GM04503 (cell line): Measurements from ENCODE around the gene ZNF26.
"Not testable (repeated sequence)": the region's sequence is repeated elsewhere in the genome, so short reads cannot be mapped to it uniquely, and the experiment has no call there.

ENCODE experiments used
- DNase-seq: peaks from one replicate; pipeline ENCODE4 v3.0.0-alpha.2; 2012; ENCODE audit warnings: low read depth

ZNF26 gene, protein sequence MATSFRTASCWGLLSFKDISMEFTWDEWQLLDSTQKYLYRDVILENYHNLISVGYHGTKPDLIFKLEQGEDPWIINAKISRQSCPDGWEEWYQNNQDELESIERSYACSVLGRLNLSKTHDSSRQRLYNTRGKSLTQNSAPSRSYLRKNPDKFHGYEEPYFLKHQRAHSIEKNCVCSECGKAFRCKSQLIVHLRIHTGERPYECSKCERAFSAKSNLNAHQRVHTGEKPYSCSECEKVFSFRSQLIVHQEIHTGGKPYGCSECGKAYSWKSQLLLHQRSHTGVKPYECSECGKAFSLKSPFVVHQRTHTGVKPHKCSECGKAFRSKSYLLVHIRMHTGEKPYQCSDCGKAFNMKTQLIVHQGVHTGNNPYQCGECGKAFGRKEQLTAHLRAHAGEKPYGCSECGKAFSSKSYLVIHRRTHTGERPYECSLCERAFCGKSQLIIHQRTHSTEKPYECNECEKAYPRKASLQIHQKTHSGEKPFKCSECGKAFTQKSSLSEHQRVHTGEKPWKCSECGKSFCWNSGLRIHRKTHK

DNA sequence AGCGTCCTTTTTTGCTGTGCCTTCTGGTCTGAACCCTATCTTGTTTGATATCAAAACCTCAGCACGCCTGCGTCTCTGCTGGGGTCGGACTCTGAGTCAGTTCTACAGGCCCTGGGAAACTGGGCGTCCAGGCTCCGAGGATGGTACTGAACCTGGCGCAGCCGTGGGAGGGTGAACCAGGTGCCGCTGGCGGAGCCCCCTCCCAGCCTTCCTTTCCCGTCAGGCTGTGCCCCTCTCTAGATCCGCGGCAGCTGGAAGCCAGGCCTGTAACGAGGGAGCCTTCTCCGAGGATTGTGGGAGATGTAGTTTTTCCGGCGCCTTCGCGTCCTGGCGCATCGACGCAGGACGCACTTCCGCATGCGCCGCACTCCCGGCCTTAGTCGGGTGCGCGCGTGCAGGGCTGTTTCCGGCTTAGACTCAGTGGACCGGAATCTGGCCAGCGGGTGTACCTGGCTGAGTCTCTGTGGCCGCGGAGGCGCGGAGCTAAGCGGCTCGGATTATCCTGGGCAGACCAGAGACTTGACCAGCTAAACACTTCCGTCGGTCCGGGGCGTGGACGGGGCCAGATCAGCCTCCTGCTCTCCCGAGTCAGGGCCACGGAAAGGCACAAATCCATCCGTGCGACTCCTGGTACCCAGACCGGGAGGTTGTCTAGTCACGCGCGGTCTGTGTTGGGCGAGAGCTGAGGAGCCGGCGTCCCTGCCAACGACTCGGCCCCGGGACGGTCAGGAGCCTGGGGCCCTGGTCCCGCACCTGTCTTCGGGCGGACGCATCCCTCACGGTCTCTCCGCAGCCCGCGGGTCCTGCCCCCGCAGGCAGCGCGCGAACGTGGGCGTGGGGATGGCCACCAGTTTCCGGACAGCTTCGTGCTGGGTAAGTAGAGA is at the start of gene ZNF26:
ZNF26 (plus strand) TSS at position 367 of the 884 bp plus-strand sequence; CDS start at position 841, 474 bp downstream.
- DNase-seq = peak; percentile 65

DNA sequence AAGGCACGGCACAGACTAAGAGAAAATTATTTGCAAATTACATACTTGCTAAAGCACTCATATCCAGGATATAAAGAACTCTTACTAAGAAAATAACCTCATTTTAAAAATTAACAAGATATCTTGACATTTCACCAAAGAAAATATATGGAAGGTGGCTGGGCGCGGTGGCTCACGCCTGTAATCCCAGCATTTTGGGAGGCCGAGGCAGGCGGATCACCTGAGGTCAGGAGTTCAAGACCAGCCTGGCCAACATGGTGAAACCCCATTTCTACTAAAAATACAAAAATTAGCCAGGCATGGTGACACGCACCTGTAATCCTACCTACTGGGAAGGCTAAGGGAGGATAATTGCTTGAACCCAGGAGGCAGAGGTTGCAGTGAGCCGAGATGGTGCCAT is 49.2 kb upstream of the ZNF26 start:
- not testable (repeated sequence) for DNase-seq

DNA sequence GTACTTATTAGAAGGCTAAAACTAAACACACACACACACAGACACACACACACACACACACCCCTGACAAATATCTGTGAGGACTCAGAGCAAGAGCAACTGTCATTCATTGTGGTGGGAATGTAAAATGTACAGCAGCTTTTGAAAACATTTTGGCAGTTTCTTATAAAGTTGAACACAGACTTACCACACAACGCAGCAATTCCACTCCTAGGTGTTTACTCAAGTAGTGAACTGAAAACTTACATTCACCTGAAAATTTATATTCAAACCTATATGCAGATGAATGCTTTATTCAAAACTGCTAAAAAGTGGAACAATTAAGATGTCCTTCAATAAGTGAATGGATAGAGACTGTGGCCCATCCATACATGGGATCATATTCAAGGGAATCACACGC is 48.7 kb upstream of the ZNF26 start:
- DNase-seq = no peak

DNA sequence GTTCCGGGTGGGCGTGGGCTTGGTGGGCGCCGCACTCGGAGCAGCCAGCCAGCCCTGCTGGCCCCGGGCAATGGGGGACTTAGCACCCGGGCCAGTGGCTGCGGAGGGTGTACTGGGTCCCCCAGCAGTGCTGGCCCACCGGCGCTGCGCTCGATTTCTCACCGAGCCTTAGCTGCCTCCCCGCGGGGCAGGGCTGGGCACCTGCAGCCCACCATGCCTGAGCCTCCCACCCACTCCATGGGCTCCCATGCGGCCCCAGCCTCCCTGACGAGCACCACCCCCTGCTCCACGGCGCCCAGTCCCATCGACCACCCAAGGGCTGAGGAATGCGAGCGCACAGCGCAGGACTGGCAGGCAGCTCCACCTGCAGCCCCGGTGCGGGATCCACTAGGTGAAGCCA is 47.4 kb upstream of the ZNF26 start:
- not testable (repeated sequence) for DNase-seq

DNA sequence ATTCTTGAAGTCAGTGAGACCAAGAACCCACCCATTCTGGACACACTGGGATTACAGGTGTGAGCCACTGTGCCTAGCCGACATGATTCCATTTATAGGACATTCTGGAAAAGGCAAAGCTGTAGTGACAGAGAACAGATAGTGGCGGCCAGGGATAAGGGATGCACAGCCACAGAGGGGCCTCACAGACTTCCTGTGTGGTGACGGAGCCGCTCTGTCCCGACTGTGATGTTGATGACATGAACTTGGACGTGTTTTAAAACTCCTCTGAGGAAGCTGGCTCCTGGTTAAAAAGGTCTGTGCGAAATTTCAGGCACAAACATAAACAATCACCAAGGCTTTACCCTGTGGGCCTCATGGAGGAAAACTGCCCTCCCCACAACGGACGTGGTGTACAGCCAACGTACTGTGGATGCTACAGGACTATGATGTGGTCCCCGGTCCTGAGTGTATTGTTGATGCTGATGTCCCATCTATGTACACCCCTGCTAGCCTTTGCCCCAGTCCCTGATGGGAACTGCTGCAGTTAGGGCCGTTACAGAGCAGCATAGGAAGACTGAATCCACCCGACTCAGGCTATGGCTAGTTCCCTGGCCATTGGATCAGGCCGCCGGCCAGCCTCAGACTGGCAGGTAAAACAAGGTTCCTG is 46.0 kb upstream of the ZNF26 start:
- no peak for DNase-seq

DNA sequence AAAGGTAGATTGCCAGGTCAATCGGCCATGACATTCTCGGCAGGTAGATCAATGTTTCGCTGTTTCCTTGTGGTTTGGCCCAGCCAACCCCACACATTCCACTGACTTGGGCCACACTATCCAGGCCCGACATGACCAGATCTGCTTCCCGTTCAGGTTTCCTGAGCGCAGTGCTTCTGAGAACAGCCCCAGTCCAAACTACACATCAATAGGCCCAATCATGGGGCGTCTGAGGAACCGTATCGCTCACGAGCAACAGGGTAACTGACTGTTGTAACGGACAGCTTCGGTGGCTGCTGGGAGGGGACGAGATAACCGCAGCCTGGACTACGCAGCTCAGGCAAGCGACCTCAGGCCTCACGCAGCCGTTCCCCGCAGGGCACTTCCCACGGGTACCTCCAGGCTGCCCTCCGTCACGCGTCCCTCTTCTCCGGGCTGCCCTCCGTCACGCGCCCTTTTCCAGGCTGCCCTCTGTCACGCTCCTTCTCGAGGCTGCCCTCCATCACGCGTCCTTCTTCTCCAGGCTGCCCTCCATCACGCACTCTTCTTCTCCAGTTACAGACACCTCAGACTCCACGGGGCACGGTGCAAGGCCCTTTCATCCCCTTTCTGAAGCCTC is 44.7 kb upstream of the ZNF26 start:
- DNase-seq = no peak

DNA sequence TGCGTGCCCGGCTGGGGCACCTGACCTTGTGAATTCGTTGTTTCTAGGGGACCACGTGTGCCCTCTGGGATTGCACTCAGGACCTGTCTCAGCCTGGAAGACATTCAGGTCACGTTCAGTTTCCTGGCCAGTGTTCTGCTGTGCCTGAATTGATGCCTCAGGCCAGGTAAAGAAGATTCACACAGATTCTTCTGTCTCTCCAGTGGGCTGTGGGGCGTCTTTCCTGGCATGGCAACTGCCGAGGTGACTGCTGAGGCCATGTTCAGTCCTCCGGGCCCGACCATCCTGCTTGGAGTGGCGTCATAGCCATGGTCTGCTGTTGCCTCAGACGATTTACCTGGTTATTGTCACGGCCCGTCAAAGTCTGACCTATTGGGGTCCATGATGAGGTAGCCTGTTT is 43.6 kb upstream of the ZNF26 start:
- DNase-seq = no peak

DNA sequence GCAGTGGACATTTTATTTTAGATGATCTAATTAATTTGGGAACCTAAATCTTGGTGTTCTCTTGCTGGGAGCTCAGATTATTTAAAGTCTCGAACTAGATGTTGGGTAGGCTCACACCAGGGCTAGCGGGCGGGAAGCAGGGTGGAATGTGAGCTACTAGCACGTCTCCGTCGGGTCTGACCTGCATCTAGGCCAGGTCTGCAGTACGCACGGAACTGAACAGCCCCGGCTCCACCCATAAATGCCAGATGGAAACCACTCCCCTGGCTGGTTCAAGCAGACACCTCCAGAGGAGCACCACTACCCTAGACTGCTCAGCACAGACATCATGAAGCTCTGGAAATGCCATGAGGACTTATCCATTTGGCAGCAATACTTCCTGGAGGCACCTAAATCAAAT is 40.4 kb upstream of the ZNF26 start:
- DNase-seq = no peak

DNA sequence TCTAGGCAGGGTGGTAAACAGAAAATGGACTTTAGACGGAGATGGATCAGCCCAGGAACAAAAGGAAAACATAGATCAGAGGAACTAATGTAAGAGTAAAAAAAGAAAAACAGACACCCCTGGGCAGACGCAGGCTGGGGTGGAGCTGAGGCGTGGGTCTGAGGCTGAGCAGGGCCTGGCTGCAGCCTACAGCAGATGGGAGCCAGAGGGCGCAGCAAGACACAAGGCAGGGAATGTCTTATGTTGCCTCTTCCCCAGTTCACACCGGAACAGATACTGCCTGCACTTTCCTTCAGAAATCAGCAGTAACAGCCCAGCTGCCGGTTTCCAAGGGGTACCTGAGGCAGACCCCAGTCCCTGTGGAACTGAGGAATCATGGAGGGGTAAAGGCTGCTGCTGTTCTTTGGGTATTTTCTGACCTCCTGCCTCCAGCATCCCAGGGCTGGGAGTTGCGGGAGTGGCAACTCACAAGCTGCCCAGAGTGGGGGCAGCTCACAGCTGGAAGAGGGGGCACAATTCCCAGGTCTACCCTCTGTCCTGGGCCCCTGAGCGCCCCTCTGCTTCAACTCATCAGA is 39.8 kb upstream of the ZNF26 start:
- no peak for DNase-seq

DNA sequence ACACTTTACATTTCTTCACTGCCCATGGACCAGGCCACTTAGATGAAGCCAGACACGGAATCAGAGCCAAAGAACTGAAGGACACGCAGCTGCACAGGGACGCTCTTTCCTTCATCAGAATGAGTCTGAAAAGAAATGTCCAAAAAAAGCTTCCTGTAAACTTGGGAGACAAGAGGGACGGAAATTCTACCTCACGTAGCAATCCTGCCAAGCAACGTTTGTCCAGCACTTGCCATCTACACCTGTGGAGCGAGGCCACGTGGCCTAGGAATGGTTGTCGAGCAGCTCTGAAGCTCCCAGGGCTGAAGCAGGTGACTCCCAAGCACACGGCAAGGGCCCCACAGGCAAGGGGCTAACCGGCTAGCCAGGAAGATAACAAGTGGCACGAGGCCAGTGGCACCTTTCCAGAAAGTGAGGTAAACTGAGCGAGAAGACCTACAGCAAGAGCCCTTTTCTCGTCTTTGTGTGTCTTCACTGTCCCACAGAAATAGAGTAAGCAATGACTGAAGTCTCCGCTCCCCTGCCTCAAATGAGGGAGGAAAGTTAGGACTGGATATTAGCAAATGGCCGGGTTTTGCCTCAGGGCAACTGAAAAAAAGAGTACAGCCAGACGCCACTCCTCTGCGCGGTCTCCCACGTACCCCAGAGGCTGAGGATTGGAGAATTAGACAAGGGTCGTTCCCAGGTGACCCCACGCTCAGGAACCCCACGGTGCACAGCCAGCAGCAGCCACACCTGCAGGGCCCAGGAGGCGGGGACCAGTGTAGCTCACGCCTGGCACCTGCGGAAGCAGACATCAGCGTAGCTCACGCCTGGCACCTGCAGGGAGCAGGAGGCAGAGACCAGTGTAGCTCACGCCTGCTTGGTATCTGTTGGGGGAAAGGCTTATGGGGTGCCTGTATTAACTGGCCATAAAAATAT is 37.8 kb upstream of the ZNF26 start:
- no peak for DNase-seq

DNA sequence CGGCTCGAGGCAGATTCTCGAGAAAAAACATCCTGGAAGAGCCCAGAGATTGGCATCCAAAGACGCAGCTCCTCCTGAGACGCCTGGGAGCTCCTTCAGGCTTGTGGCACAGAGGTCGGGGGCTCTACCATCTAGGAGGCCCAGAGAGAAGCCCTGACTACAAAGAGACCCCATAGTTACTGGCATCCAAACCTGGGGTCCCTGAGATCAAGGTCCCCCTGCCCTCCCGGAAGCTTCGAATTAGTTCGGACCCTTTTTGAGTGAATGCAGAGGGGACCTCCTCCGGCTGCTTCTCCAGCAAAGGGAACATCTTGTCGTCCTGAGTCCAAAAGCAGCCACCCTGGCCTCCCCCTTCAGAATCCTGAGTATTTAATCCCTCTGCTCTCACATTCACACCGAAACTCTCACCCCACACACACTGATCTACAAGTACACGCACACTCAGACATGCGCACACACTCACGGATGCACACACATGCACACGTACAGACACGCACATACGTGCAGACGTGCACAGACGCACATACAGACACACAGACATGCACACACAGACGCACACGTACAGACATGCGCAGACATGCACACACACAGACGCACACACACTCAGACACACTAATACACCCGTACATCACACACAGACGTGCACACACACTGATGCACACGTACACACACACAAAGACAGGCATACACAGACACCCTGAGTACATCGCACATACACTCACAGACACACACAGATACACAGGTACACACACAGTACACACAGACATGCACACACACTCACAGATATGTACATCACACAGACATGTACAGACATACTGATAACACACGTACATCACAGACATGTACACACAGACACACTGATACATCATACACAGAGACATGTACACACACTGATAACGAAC is 36.0 kb upstream of the ZNF26 start:
- no peak for DNase-seq

DNA sequence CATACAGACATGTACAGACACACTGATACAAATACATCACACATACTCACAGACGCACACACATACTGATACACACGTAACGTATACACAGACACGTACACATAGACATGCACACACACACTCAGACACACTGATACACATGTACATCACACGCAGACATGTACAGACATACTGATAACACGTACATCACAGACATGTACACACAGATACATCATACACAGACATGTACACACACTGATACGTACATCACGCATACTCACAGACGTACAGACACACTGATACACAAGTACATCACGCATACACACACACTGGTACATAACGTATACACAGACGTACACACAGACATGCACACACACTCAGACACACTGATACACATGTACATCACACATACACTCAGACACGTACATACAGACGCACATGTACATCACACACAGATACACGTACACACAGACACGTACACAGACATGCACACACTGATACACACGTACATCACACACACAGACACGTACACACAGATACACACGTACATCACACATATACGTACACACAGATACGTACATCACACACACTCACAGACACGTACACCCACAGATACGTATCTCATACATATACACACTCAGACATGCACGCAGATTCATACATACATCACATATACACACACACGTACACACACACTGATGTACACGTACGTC is 35.2 kb upstream of the ZNF26 start:
- DNase-seq = no peak

DNA sequence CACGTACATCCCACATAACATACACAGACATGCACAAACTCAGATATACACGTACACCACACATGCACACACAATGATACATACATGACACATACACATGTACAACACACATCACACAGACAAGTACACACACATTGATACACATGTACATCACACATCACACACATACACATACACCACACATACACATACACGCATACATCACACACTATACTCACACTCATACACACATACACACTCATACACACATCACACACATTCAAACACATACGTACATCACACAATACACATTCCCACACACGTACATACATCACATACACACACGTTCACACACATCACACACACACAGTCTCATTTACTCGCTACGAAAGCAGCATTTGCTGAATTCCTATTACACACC is 34.5 kb upstream of the ZNF26 start:
- no peak for DNase-seq

DNA sequence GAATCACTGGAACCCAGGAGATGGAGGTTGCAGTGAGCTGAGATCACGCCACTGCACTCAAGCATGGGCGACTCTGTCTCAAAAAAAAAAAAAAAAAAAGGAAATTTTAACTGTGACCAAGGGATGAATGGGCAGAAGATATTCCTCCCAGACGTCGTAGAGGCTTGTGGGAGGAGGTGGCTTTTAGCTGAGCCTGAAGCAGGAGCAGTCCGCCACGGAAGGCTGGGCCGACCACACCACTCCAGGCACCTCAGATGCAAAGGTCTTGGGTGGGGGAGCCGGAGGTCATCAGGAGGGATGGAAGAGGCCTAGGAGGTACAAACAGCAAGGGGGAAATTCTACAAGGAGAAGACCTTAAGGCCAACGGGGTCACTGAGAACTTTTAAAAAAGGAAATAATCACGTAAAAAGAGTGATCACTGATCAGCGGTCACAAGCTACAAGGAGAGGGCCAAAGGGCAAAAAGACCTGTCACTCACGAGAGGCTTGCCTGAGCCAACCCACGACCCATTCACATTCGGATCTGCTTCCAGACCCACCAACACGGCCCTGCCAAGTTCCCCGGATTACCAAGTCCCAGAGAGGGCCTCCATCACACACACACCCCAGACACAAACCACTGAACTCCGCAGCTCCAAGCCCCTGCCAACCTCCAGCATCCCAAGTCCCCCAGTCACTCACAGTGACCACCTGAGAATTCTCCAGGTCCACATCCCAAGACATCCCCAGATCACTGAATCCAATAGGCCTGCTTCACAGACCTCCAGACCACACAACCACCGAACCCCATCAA is 33.6 kb upstream of the ZNF26 start:
- no peak for DNase-seq

DNA sequence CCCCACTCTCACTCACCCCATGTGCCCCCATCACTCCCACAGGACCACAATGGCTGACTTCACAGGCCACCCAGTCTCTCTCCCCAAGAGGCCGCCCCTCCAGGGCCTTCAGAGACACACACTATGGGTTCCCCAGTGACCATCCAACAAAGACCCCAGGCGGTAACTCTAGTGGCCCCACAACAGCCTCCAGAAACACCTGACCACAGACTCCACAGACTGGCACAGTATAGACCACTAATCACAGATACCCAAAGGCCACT is 33.1 kb upstream of the ZNF26 start:
- no peak for DNase-seq

DNA sequence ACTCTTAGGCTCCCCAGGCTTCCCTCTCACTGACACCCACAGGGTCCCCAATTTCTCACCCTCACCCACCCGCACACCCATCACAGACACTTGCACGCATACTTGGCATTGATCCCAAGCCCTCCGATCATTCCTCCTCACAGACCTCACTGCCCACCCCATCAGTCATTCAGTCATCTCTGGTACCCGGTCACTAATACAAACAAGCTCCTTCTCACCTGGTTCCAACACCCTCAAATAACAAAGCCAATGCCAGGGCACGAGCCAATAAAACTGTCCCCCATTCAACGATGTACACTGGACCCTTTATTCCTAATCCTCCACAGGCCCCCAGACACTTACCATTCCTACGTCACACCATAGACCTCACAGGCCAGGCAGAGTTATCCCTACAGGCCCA is 32.4 kb upstream of the ZNF26 start:
- no peak for DNase-seq

DNA sequence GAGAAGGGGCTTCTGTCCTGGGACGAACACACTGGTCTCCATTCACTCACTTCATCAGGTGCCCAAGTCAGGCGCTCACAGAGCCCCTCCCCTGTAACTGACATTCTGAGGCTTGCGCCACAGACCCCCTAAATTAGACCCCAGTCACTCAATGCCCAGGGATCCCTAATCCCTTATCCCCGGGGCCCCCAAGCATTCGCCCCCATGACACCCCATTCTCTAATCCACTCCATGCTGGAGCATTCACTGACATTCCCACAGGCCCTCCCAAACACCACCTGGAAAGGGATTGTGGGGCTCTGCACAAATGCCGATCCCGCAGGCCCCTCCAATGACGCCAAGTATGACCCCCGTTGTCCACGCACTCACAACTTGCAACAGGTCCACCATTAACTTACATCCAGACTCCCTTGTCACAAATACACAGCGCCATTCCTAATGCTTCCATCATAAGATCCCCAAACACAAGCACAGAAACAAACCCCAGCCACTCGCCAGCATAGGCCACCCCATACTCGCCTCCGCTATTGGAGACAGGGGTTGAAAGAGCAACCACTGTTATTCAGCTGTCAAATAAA is 31.6 kb upstream of the ZNF26 start:
- no peak for DNase-seq
